Natural killer cell (primary cell): ENCODE data around the gene TPRA1. TPM values are rescaled to one million over a fixed set of nuclear protein-coding genes. Genes with fewer than 3 reads are reported as not detected.

Source experiments
- ATAC-seq, 3 donors: fragments of 150-1000 bp in 2 of 3; fragments of 200-7000 bp in 1 of 3; cut with Tn5 transposase; 1 replicate in 1 of 3; 2 replicates in 2 of 3; pipeline ENCODE4 v1.10.0; 2021; ENCODE audit warnings: mild to moderate bottlenecking in 2 of 3, moderate library complexity in 2 of 3
- DNase-seq, 2 donors: peaks; one replicate each; pipeline versions ENCODE4 v3.0.0 to v3.0.0-alpha.2; 2013 to 2021; ENCODE audit warnings: mixed read lengths in 1 of 2
- H3K27ac ChIP-seq: one replicate; pipeline ENCODE4 v1.5.1; 2013; ENCODE audit warnings: mild to moderate bottlenecking, low read length
- H3K27me3 ChIP-seq: one replicate; pipeline ENCODE4 v1.6.1; 2013; ENCODE audit warnings: low read length; ENCODE audit not compliant: control insufficient read depth, insufficient read depth
- H3K36me3 ChIP-seq: one replicate; pipeline ENCODE4 v1.6.1; 2013; ENCODE audit warnings: low read length; ENCODE audit not compliant: control insufficient read depth, insufficient read depth
- H3K4me1 ChIP-seq: one replicate; pipeline ENCODE4 v1.6.1; 2013; ENCODE audit warnings: low read length; ENCODE audit not compliant: control insufficient read depth, insufficient read depth
- H3K4me3 ChIP-seq: one replicate; pipeline ENCODE4 v1.5.1; 2013; ENCODE audit warnings: low read length
- H3K9me3 ChIP-seq: one replicate; pipeline ENCODE4 v1.6.1; 2013; ENCODE audit warnings: low read length; ENCODE audit not compliant: control insufficient read depth, insufficient read depth
- H3K27ac Mint-ChIP-seq, 2 donors: one replicate each; pipeline ENCODE4 v1.8.0; 2022; ENCODE audit warnings: mild to moderate bottlenecking in 2 of 2, mixed read lengths in 2 of 2, moderate library complexity in 1 of 2
- H3K27me3 Mint-ChIP-seq, 2 donors: one replicate each; pipeline ENCODE4 v1.8.0; 2022; ENCODE audit warnings: low read depth in 2 of 2, mixed read lengths in 2 of 2
- H3K36me3 Mint-ChIP-seq: one replicate; pipeline ENCODE4 v1.8.0; 2022; ENCODE audit warnings: mixed read lengths
- H3K4me1 Mint-ChIP-seq, 2 donors: one replicate each; pipeline ENCODE4 v1.8.0; 2022; ENCODE audit warnings: mixed read lengths in 2 of 2
- H3K4me3 Mint-ChIP-seq: one replicate; pipeline ENCODE4 v1.8.0; 2022; ENCODE audit warnings: mild to moderate bottlenecking, moderate library complexity, mixed read lengths
- H3K9me3 Mint-ChIP-seq, 2 donors: one replicate each; pipeline ENCODE4 v1.8.0; 2022; ENCODE audit warnings: mixed read lengths in 2 of 2
- WGBS: methylation state at CpG from one replicate; pipeline ENCODE4 v1.1.7; 2013; ENCODE audit warnings: missing lambda C conversion rate; ENCODE audit not compliant: insufficient coverage; 5-methylcytosine and 5-hydroxymethylcytosine counted together
- intact Hi-C: fragments of 100-400 bp; cut with micrococcal nuclease; formaldehyde crosslinking; loops from one replicate; pipeline ENCODE4 v1.14.2; 2022
- total RNA-seq, 4 donors: library from RNA; stranded (reverse); fragments of 120-200 nt in 1 of 4; gene quantifications; one replicate each; pipeline versions ENCODE4 v1.2.3 to v1.2.4, GENCODE V29; 2013 to 2022
- TF ChIP-seq, protein P1 (sequence below): fragments of 200-600 bp; IDR thresholded peaks from one replicate; pipeline ENCODE4 v1.8.0; 2022; ENCODE audit warnings: antibody characterized with exemption

The TPRA1 gene
- total RNA-seq, 3 donors from 2014 or later (not counting 1 experiment from before 2014, with no cell fraction given), result 15.4 to 22.7 (median 22.1) TPM

GRCh38 chr3:127536830-127537812, 53.4 kb downstream of the TPRA1 start:
- TF ChIP-seq, protein P1, sequence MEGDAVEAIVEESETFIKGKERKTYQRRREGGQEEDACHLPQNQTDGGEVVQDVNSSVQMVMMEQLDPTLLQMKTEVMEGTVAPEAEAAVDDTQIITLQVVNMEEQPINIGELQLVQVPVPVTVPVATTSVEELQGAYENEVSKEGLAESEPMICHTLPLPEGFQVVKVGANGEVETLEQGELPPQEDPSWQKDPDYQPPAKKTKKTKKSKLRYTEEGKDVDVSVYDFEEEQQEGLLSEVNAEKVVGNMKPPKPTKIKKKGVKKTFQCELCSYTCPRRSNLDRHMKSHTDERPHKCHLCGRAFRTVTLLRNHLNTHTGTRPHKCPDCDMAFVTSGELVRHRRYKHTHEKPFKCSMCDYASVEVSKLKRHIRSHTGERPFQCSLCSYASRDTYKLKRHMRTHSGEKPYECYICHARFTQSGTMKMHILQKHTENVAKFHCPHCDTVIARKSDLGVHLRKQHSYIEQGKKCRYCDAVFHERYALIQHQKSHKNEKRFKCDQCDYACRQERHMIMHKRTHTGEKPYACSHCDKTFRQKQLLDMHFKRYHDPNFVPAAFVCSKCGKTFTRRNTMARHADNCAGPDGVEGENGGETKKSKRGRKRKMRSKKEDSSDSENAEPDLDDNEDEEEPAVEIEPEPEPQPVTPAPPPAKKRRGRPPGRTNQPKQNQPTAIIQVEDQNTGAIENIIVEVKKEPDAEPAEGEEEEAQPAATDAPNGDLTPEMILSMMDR, result no peak
- H3K9me3 ChIP-seq, result no peaks in the 10 kb centered on the region
- no peaks in the 10 kb centered on the region for H3K4me1 ChIP-seq
- H3K9me3 Mint-ChIP-seq, result no peaks in the 10 kb centered on the region
- H3K36me3 ChIP-seq, result no peaks in the 10 kb centered on the region
- no peaks in the 10 kb centered on the region for H3K36me3 Mint-ChIP-seq
- H3K27ac ChIP-seq, result no peak overlapping the region
- no peak overlapping the region for H3K4me3 ChIP-seq
- DNase-seq, result no peak
- no peaks in the 10 kb centered on the region for H3K27me3 ChIP-seq
- H3K4me3 Mint-ChIP-seq, result no peak overlapping the region
- H3K4me1 Mint-ChIP-seq, result no peaks in the 10 kb centered on the region
- H3K27ac Mint-ChIP-seq, result no peak overlapping the region
- 69% methylated on average over 18 of the region's 22 CpGs for WGBS
- no peak for ATAC-seq
- peaks cover 9 to 11% of the 10 kb centered on the region in 2 donors for H3K27me3 Mint-ChIP-seq
- intact Hi-C loops, result no loop called here

GRCh38 chr3:127535901-127536829, 54.4 kb downstream of the TPRA1 start:
- Mint-ChIP-seq H3K36me3 (no peaks in the 10 kb centered on the region), H3K27ac (no peak overlapping the region), H3K27me3 (peaks cover 8 to 11% of the 10 kb centered on the region in 2 donors), H3K9me3 (no peaks in the 10 kb centered on the region), H3K4me3 (no peak overlapping the region), H3K4me1 (no peaks in the 10 kb centered on the region)
- no peak overlapping the region for H3K4me3 ChIP-seq
- intact Hi-C loops, result no loop called here
- no peak overlapping the region for H3K27ac ChIP-seq
- H3K4me1 ChIP-seq, result no peaks in the 10 kb centered on the region
- H3K27me3 ChIP-seq, result no peaks in the 10 kb centered on the region
- ATAC-seq (no peak), DNase-seq (no peak)
- WGBS, result 55% methylated on average over 18 of the region's 18 CpGs
- H3K9me3 ChIP-seq, result no peaks in the 10 kb centered on the region
- TF ChIP-seq, protein P1, result no peak
- no peaks in the 10 kb centered on the region for H3K36me3 ChIP-seq

DNA sequence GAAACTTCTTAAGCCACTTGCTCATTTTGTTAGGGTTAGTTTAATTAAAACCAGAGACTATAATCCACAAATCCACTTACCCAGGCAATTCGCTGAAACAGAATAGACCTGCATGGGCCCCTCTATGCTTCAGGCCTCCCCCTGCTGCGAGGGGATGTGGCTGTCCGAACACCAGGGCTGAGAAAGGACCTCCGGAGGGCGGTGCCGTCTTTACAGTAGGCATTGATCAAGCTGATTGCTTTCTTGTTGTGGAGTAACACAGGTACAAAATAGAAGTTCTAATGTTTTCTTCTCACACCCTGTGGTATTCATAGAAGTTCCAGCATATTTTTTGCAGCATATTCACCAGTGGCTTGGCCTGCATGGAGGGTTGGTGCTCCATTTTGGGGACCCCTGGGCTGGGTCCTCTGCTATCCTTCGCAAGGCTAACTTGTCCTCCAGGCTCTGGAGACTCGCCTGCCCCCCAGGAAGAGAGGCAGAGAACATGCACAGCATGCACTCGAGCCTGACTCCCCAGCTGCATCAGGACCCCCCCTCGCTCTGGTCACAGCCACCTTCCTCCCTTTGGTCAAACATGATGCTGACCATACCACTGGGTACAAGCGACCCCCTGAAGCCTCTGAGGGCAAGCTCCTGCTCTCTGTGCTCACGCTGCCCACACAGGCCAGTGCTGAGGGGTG, 55.3 kb downstream of the TPRA1 start:
- no peak for ATAC-seq
- intact Hi-C loops, result no loop called here

More for the DNA sequence above, 55.3 kb downstream of the TPRA1 start:
- TF ChIP-seq, protein P1, result no peak
- H3K9me3 Mint-ChIP-seq, result no peaks in the 10 kb centered on the region
- no peaks in the 10 kb centered on the region for H3K9me3 ChIP-seq
- no peak overlapping the region for H3K27ac ChIP-seq
- no peak overlapping the region for H3K27ac Mint-ChIP-seq
- no peaks in the 10 kb centered on the region for H3K27me3 ChIP-seq
- no peak for DNase-seq
- no peaks in the 10 kb centered on the region for H3K36me3 Mint-ChIP-seq
- H3K4me1 ChIP-seq, result no peaks in the 10 kb centered on the region
- H3K4me3 Mint-ChIP-seq, result no peak overlapping the region
- no peaks in the 10 kb centered on the region for H3K4me1 Mint-ChIP-seq
- H3K36me3 ChIP-seq, result no peaks in the 10 kb centered on the region
- H3K4me3 ChIP-seq, result no peak overlapping the region
- H3K27me3 Mint-ChIP-seq, result peaks cover 8 to 11% of the 10 kb centered on the region in 2 donors
- 88% methylated on average over 12 of the region's 12 CpGs for WGBS
